ENCODE measurements around the gene ENTPD6. TPM values are rescaled to one million over a fixed set of nuclear protein-coding genes. Genes with fewer than 3 reads are reported as not detected.

Gene ENTPD6
- total RNA-seq, 6 experiments from 2014 or later, result 28.8 to 48.4 (median 34.6) TPM

- peaks cover 0 to 14% (median 6%) of the 10 kb centered on the region in 4 donors for H3K36me3 ChIP-seq
- ATAC-seq, result no peak
- H3K4me1 ChIP-seq, result peaks cover 0 to 5% (median 0%) of the 10 kb centered on the region in 4 donors
- no peaks in the 10 kb centered on the region for H3K9me3 ChIP-seq
- TF ChIP-seq POLR2A (IDR thresholded peaks at IDR 0.05) (no peak), CTCF (IDR thresholded peaks at IDR 0.05) (no peak)
- peak in 1 of 3 donors; percentile 19 for DNase-seq
- 76% methylated on average over 5 of the region's 9 CpGs for WGBS (ENCODE audit: insufficient coverage, low coverage, low lambda C conversion rate, missing lambda C conversion rate)
- no peaks in the 10 kb centered on the region for H3K27me3 ChIP-seq
- intact Hi-C loops (cut with DNase I), result no loop called here
- no peak overlapping the region for H3K4me3 ChIP-seq
- no peak overlapping the region for H3K27ac ChIP-seq
Observed at GRCh38 chr20:25207960-25208534, 12.5 kb downstream of the ENTPD6 start.

- DNase-seq (peak in 1 of 3 donors; percentile 6), ATAC-seq (no peak)
- Histone ChIP-seq H3K27ac (no peak overlapping the region), H3K27me3 (no peaks in the 10 kb centered on the region), H3K36me3 (peaks cover 0 to 14% (median 6%) of the 10 kb centered on the region in 4 donors), H3K9me3 (no peaks in the 10 kb centered on the region), H3K4me3 (no peak overlapping the region), H3K4me1 (peaks cover 0 to 5% (median 0%) of the 10 kb centered on the region in 4 donors)
- TF ChIP-seq POLR2A (IDR thresholded peaks at IDR 0.05) (no peak), CTCF (IDR thresholded peaks at IDR 0.05) (no peak)
- WGBS (ENCODE audit: insufficient coverage, low coverage, low lambda C conversion rate, missing lambda C conversion rate), result 88% methylated on average over 1 of the region's 1 CpG
- intact Hi-C loops (cut with DNase I), result no loop called here
Observed at GRCh38 chr20:25209400-25209799, 13.9 kb downstream of the ENTPD6 start.

- intact Hi-C loops (cut with DNase I), result no loop called here
- H3K9me3 ChIP-seq, result no peaks in the 10 kb centered on the region
- 95% methylated on average over 12 of the region's 12 CpGs for WGBS (ENCODE audit: insufficient coverage, low coverage, low lambda C conversion rate, missing lambda C conversion rate)
- H3K4me1 ChIP-seq, result peaks cover 0 to 5% (median 0%) of the 10 kb centered on the region in 4 donors
- peaks cover 0 to 17% (median 6%) of the 10 kb centered on the region in 4 donors for H3K36me3 ChIP-seq
- TF ChIP-seq CTCF (IDR thresholded peaks at IDR 0.05) (no peak), POLR2A (IDR thresholded peaks at IDR 0.05) (no peak)
- DNase-seq (peak in 1 of 3 donors; percentile 26), ATAC-seq (no peak)
- no peaks in the 10 kb centered on the region for H3K27me3 ChIP-seq
- no peak overlapping the region for H3K4me3 ChIP-seq
- no peak overlapping the region for H3K27ac ChIP-seq
Observed at GRCh38 chr20:25209911-25210310, 14.4 kb downstream of the ENTPD6 start.

- intact Hi-C loops (cut with DNase I), result no loop called here
- peak in 1 of 3 donors; percentile 14 for DNase-seq
Observed at GRCh38 chr20:25211273-25211672, 15.8 kb downstream of the ENTPD6 start.

More at GRCh38 chr20:25211273-25211672, 15.8 kb downstream of the ENTPD6 start:
- no peaks in the 10 kb centered on the region for H3K27me3 ChIP-seq
- TF ChIP-seq POLR2A (IDR thresholded peaks at IDR 0.05) (no peak), CTCF (IDR thresholded peaks at IDR 0.05) (no peak)
- H3K27ac ChIP-seq, result no peak overlapping the region
- peaks cover 0 to 27% (median 7%) of the 10 kb centered on the region in 4 donors for H3K36me3 ChIP-seq
- H3K4me1 ChIP-seq, result peaks cover 0 to 5% (median 0%) of the 10 kb centered on the region in 4 donors
- 92% methylated on average over 6 of the region's 7 CpGs for whole genome bisulfite sequencing (ENCODE audit: insufficient coverage, low coverage, low lambda C conversion rate, missing lambda C conversion rate)
- ATAC-seq, result no peak
- no peaks in the 10 kb centered on the region for H3K9me3 ChIP-seq
- no peak overlapping the region for H3K4me3 ChIP-seq

Measured in right lobe of liver (tissue), 6 donors.